Parathyroid adenoma (tissue), 2 donors: ENCODE results near the gene SLC19A2.
"Not testable (repeated sequence)": the region's sequence is repeated elsewhere in the genome, so short reads cannot be mapped to it uniquely, and the experiment has no call there.

Experiments
- H2AFZ ChIP-seq: fragments of 300-600 bp; sonication (generic); one replicate; pipeline ENCODE4 v1.7.0; 2017; ENCODE audit warnings: antibody characterized with exemption, mild to moderate bottlenecking
- H3K27ac ChIP-seq: fragments of 300-600 bp; sonication (generic); one replicate; pipeline ENCODE4 v1.7.0; 2017
- H3K27me3 ChIP-seq: fragments of 300-600 bp; sonication (generic); one replicate; pipeline ENCODE4 v1.7.0; 2017; ENCODE audit warnings: low read length; ENCODE audit not compliant: control insufficient read depth, insufficient read depth
- H3K36me3 ChIP-seq: fragments of 300-600 bp; sonication (generic); one replicate; pipeline ENCODE4 v1.7.0; 2017; ENCODE audit warnings: low read length; ENCODE audit not compliant: control insufficient read depth, insufficient read depth
- H3K4me1 ChIP-seq: fragments of 300-600 bp; sonication (generic); one replicate; pipeline ENCODE4 v1.7.0; 2017; ENCODE audit warnings: control low read depth
- H3K4me2 ChIP-seq: fragments of 300-600 bp; sonication (generic); one replicate; pipeline ENCODE4 v1.7.0; 2017; ENCODE audit warnings: low read length
- H3K4me3 ChIP-seq: fragments of 300-600 bp; sonication (generic); one replicate; pipeline ENCODE4 v1.7.0; 2017; ENCODE audit warnings: low read depth, low read length
- H3K79me2 ChIP-seq: fragments of 300-600 bp; sonication (generic); one replicate; pipeline ENCODE4 v1.7.0; 2017; ENCODE audit warnings: control low read depth
- H3K9ac ChIP-seq: fragments of 300-600 bp; sonication (generic); one replicate; pipeline ENCODE4 v1.7.0; 2017; ENCODE audit warnings: mild to moderate bottlenecking
- H3K9me3 ChIP-seq: fragments of 300-600 bp; sonication (generic); one replicate; pipeline ENCODE4 v1.7.0; 2017; ENCODE audit warnings: low read length; ENCODE audit not compliant: control insufficient read depth
- CTCF ChIP-seq: fragments of 300-600 bp; sonication (generic); IDR thresholded peaks from one replicate; pipeline ENCODE4 v1.7.0; 2017; ENCODE audit warnings: antibody characterized with exemption, mild to moderate bottlenecking
- donor health status: primary hyperparathyroidism.

The SLC19A2 gene

GRCh38 chr1:169509354-169509753 lies 23.6 kb upstream of the SLC19A2 start:
- Histone ChIP-seq H3K9me3 (no peaks in the 10 kb centered on the region), H3K27me3 (no peaks in the 10 kb centered on the region), H2AFZ (no peak overlapping the region), H3K4me3 (no peak overlapping the region), H3K9ac (no peak overlapping the region), H3K4me2 (no peak overlapping the region), H3K36me3 (no peaks in the 10 kb centered on the region), H3K27ac (no peak overlapping the region), H3K79me2 (no peaks in the 10 kb centered on the region), H3K4me1 (no peaks in the 10 kb centered on the region)
- TF ChIP-seq CTCF, result no peak

- Histone ChIP-seq H3K79me2 (no peaks in the 10 kb centered on the region), H3K27me3 (no peaks in the 10 kb centered on the region), H2AFZ (no peak overlapping the region), H3K9ac (no peak overlapping the region), H3K4me3 (no peak overlapping the region), H3K36me3 (no peaks in the 10 kb centered on the region), H3K4me1 (no peaks in the 10 kb centered on the region), H3K9me3 (no peaks in the 10 kb centered on the region), H3K27ac (no peak overlapping the region), H3K4me2 (no peak overlapping the region)
- TF ChIP-seq CTCF, result no peak
Observed at GRCh38 chr1:169508432-169509338, 22.9 kb upstream of the SLC19A2 start.

- H3K27me3 ChIP-seq, result no peaks in the 10 kb centered on the region
- no peaks in the 10 kb centered on the region for H3K4me1 ChIP-seq
- H3K27ac ChIP-seq, result no peak overlapping the region
- no peaks in the 10 kb centered on the region for H3K36me3 ChIP-seq
- no peaks in the 10 kb centered on the region for H3K79me2 ChIP-seq
- no peak for TF ChIP-seq CTCF
- no peaks in the 10 kb centered on the region for H3K9me3 ChIP-seq
- H3K4me3 ChIP-seq, result no peak overlapping the region
- no peak overlapping the region for H2AFZ ChIP-seq
- H3K9ac ChIP-seq, result no peak overlapping the region
- H3K4me2 ChIP-seq, result no peak overlapping the region
Observed at GRCh38 chr1:169507413-169507812, 21.7 kb upstream of the SLC19A2 start.

GRCh38 chr1:169503601-169504000 lies 17.9 kb upstream of the SLC19A2 start:
- not testable (repeated sequence) for H3K9me3 ChIP-seq, H3K4me3 ChIP-seq, H3K27me3 ChIP-seq, H3K36me3 ChIP-seq, H3K4me2 ChIP-seq, H2AFZ ChIP-seq, H3K79me2 ChIP-seq, H3K4me1 ChIP-seq, H3K9ac ChIP-seq, H3K27ac ChIP-seq

GRCh38 chr1:169499807-169500206 lies 14.1 kb upstream of the SLC19A2 start:
- Histone ChIP-seq H3K36me3 (no peaks in the 10 kb centered on the region), H3K4me2 (no peak overlapping the region), H3K27ac (no peak overlapping the region), H3K9me3 (no peaks in the 10 kb centered on the region), H3K27me3 (no peaks in the 10 kb centered on the region), H2AFZ (no peak overlapping the region), H3K9ac (no peak overlapping the region), H3K4me1 (no peaks in the 10 kb centered on the region), H3K4me3 (no peak overlapping the region), H3K79me2 (no peaks in the 10 kb centered on the region)
- no peak for TF ChIP-seq CTCF
